A673 (cell line): ENCODE data around the gene PCSK6.

Source experiments
- CTCF ChIP-seq: fragments of 300-800, 200-600 bp; sonication (generic); conservative IDR thresholded peaks from 2 replicates; pipeline ENCODE4 v1.5.1; 2017; ENCODE audit warnings: low read depth, mild to moderate bottlenecking, antibody characterized with exemption, low read length, moderate library complexity, mixed read lengths
- EZH2 ChIP-seq: fragments of 200-600 bp; sonication (generic); IDR thresholded peaks from 2 replicates; pipeline ENCODE4 v1.6.1; 2017; ENCODE audit warnings: borderline replicate concordance, low read depth, mild to moderate bottlenecking, mixed read lengths, antibody characterized with exemption, low read length; ENCODE audit not compliant: poor library complexity, severe bottlenecking

DNA sequence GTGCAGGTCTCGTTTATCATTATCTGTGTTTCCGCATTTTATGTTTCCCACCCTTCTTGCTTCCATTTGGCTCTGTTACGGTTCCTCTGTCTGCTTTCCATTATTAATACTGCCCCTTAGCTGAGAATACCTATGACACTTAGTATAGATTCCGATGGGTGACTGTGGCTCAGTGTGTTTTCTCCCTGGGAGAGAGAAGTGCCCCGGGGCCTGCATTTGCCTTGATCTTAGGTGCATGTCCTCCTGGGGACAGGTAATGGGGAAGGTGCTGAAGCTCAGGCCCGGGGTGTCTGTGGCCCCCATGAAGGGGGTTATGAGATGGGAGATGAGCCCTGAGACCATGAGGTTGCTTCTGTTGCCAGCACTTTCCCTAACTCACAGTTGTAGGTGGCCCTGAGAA is 43.4 kb upstream of the PCSK6 start:
- TF ChIP-seq CTCF: no peak
- no peak for TF ChIP-seq EZH2
